Neural progenitor cell (in vitro differentiated cells): ENCODE results near the gene NUDT3. TPM values are rescaled to one million over a fixed set of nuclear protein-coding genes. Genes with fewer than 3 reads are reported as not detected.

Experiments
- DNase-seq: peaks from one replicate; pipeline ENCODE4 v3.0.0-alpha.2; 2016; ENCODE audit warnings: low spot score
- H2AFZ ChIP-seq: fragments of 200-600 bp; sonication (generic); replicated peaks from 2 replicates; pipeline ENCODE4 v1.6.1; 2016; ENCODE audit warnings: antibody characterized with exemption
- H3F3A ChIP-seq: fragments of 200-600 bp; sonication (generic); 2 replicates; pipeline ENCODE4 v1.6.1; 2016; ENCODE audit warnings: antibody characterized with exemption, low read depth
- H3K27ac ChIP-seq: fragments of 200-600 bp; sonication (generic); 2 replicates; pipeline ENCODE4 v1.5.1; 2016; ENCODE audit warnings: mild to moderate bottlenecking
- H3K27me3 ChIP-seq: fragments of 200-600 bp; sonication (generic); 2 replicates; pipeline ENCODE4 v1.6.1; 2016; ENCODE audit warnings: mild to moderate bottlenecking, moderate library complexity
- H3K36me3 ChIP-seq: fragments of 200-600 bp; sonication (generic); 2 replicates; pipeline ENCODE4 v1.5.1; 2016
- H3K4me1 ChIP-seq: fragments of 200-600 bp; sonication (generic); 2 replicates; pipeline ENCODE4 v1.6.1; 2016; ENCODE audit warnings: mixed run types
- H3K4me2 ChIP-seq: fragments of 200-600 bp; sonication (generic); 2 replicates; pipeline ENCODE4 v1.6.1; 2016
- H3K4me3 ChIP-seq: fragments of 200-600 bp; sonication (generic); 2 replicates; pipeline ENCODE4 v1.5.1; 2016
- H3K79me2 ChIP-seq: fragments of 200-600 bp; sonication (generic); 2 replicates; pipeline ENCODE4 v1.6.1; 2016; ENCODE audit warnings: low read depth
- H3K9ac ChIP-seq: fragments of 200-600 bp; sonication (generic); 2 replicates; pipeline ENCODE4 v1.6.1; 2016
- H3K9me3 ChIP-seq: fragments of 200-600 bp; sonication (generic); 2 replicates; pipeline ENCODE4 v1.5.1; 2016; ENCODE audit warnings: low read depth
- H4K20me1 ChIP-seq: fragments of 200-600 bp; sonication (generic); 2 replicates; pipeline ENCODE4 v1.6.1; 2016; ENCODE audit warnings: low read depth
- H3K27ac Mint-ChIP-seq: 3 replicates; pipeline ENCODE4 v1.8.0; 2021; ENCODE audit warnings: mixed read lengths
- H3K27me3 Mint-ChIP-seq: 2 replicates; pipeline ENCODE4 v1.8.0; 2022; ENCODE audit warnings: low read depth, mild to moderate bottlenecking, inconsistent platforms, moderate library complexity, mixed read lengths; ENCODE audit not compliant: insufficient read depth
- H3K36me3 Mint-ChIP-seq: 3 replicates; pipeline ENCODE4 v1.8.0; 2021; ENCODE audit warnings: mixed read lengths
- H3K4me1 Mint-ChIP-seq: 3 replicates; pipeline ENCODE4 v1.8.0; 2021; ENCODE audit warnings: mixed read lengths
- H3K4me3 Mint-ChIP-seq: 3 replicates; pipeline ENCODE4 v1.8.0; 2021; ENCODE audit warnings: mild to moderate bottlenecking, moderate library complexity, mixed read lengths
- H3K9me3 Mint-ChIP-seq: 3 replicates; pipeline ENCODE4 v1.8.0; 2020; ENCODE audit warnings: mixed read lengths
- CTCF ChIP-seq: fragments of 200-600 bp; sonication (generic); IDR thresholded peaks from 2 replicates; pipeline ENCODE4 v1.5.1; 2017; ENCODE audit warnings: antibody characterized with exemption, mild to moderate bottlenecking
- EZH2 ChIP-seq: fragments of 200-600 bp; sonication (generic); IDR thresholded peaks from 2 replicates; pipeline ENCODE4 v1.6.1; 2017; ENCODE audit warnings: antibody characterized with exemption, mild to moderate bottlenecking, moderate library complexity
- EZH2phosphoT487 ChIP-seq: fragments of 200-600 bp; sonication (generic); IDR thresholded peaks from 2 replicates; pipeline ENCODE4 v1.6.1; 2017; ENCODE audit warnings: antibody characterized with exemption
- microRNA-seq: library from miRNA; unstranded; fragments of <30 nt; microRNA quantifications from one replicate; pipeline ENCODE4, GENCODE V29; 2016
- small RNA-seq: library from RNA; depleted of rRNA; stranded (forward); fragments of <200 nt; gene quantifications from one replicate; pipeline ENCODE3, GENCODE V24; 2015
- total RNA-seq: library from RNA; depleted of rRNA; stranded (reverse); fragments of >200 nt; gene quantifications from 2 replicates; pipeline ENCODE4 v1.2.3, GENCODE V29; 2015; ENCODE audit warnings: low replicate concordance

NUDT3 gene
- total RNA-seq, 1 donor from 2014 or later = 35.7 TPM

- Histone ChIP-seq H3K9ac (no peak overlapping the region), H3K27me3 (no peaks in the 10 kb centered on the region), H3K79me2 (peaks cover 12% of the 10 kb centered on the region), H3K4me1 (peaks cover 28% of the 10 kb centered on the region), H3K27ac (no peak overlapping the region), H3K4me3 (no peak overlapping the region), H3K36me3 (no peaks in the 10 kb centered on the region), H4K20me1 (no peaks in the 10 kb centered on the region), H3F3A (peaks cover 27% of the 10 kb centered on the region), H2AFZ (no peak overlapping the region), H3K4me2 (no peak overlapping the region), H3K9me3 (no peaks in the 10 kb centered on the region)
- no peak overlapping the region for H3K4me3 Mint-ChIP-seq
- H3K27ac Mint-ChIP-seq = no peak overlapping the region
- H3K9me3 Mint-ChIP-seq = no peaks in the 10 kb centered on the region
- H3K4me1 Mint-ChIP-seq = peaks cover 37% of the 10 kb centered on the region
- peaks cover 5% of the 10 kb centered on the region for H3K27me3 Mint-ChIP-seq
- TF ChIP-seq EZH2 (no peak), CTCF (no peak), EZH2phosphoT487 (no peak)
- DNase-seq = no peak
- no peaks in the 10 kb centered on the region for H3K36me3 Mint-ChIP-seq
These were observed 162.6 kb downstream of the NUDT3 start for GRCh38 chr6:34229877-34230276.

Small RNAs within 50 kb of the gene (microRNA-seq; reads per million reads assigned to microRNA genes)
- gene MIR6835 = not detected

Small RNAs within 50 kb of the gene (small RNA-seq; reads per million reads assigned to genes)
- gene MIR6835 = not detected

Other genes starting within 250 kb of the NUDT3 start
- gene GRM4, start 246.6 kb downstream of the NUDT3 start, total RNA-seq = 1.2 and 1.8 TPM in 2 replicates
- 417 and 1,058 TPM in 2 replicates for gene HMGA1, start 155.8 kb downstream of the NUDT3 start, total RNA-seq
- gene SMIM29, start 143.7 kb downstream of the NUDT3 start, total RNA-seq = 2.4 and 8.9 TPM in 2 replicates
- 4,003 and 4,850 TPM in 2 replicates for gene RPS10, start 33.4 kb upstream of the NUDT3 start, total RNA-seq
- gene PACSIN1, start 73.4 kb upstream of the NUDT3 start, total RNA-seq = 0.41 and 1.8 TPM in 2 replicates
- 0.50 TPM in 1 of 2 replicates, not detected in the other for gene SPDEF, start 163.7 kb upstream of the NUDT3 start, total RNA-seq